HCT116 (cell line): ENCODE data around the gene ADAM19.

Source experiments
- JUND ChIP-seq: IDR thresholded peaks from 2 replicates; pipeline ENCODE4 v1.6.1; 2012
- POLR2A ChIP-seq: IDR thresholded peaks from 2 replicates; pipeline ENCODE4 v1.7.0; 2011; ENCODE audit warnings: borderline replicate concordance; ENCODE audit not compliant: insufficient read depth, insufficient read length; ENCODE audit errors: extremely low read depth
- POLR2AphosphoS5 ChIP-seq: IDR thresholded peaks from 2 replicates; pipeline ENCODE4 v1.6.1; 2011; ENCODE audit warnings: mild to moderate bottlenecking, low read depth, low read length, moderate library complexity
- TF ChIP-seq, protein P1 (sequence below), 3 experiments: fragments of 200-600 bp in 1 of 3; sonication (generic) in 1 of 3; IDR thresholded peaks in 2 of 3; conservative IDR thresholded peaks in 1 of 3; 2 replicates each; pipeline ENCODE4 v1.5.1; 2012 to 2017; ENCODE audit warnings: low read depth in 2 of 3, low read length in 2 of 3, antibody characterized with exemption in 1 of 3, borderline replicate concordance in 1 of 3, control low read depth in 1 of 3, mild to moderate bottlenecking in 1 of 3, mixed read lengths in 1 of 3, mixed run types in 1 of 3, moderate library complexity in 1 of 3; ENCODE audit not compliant: insufficient read depth in 1 of 3
- TF ChIP-seq, protein P2 (sequence below): IDR thresholded peaks from 2 replicates; pipeline ENCODE4 v1.6.1; 2012

- TF ChIP-seq POLR2AphosphoS5 (no peak), JUND (no peak), POLR2A (no peak)
- TF ChIP-seq, protein P1, sequence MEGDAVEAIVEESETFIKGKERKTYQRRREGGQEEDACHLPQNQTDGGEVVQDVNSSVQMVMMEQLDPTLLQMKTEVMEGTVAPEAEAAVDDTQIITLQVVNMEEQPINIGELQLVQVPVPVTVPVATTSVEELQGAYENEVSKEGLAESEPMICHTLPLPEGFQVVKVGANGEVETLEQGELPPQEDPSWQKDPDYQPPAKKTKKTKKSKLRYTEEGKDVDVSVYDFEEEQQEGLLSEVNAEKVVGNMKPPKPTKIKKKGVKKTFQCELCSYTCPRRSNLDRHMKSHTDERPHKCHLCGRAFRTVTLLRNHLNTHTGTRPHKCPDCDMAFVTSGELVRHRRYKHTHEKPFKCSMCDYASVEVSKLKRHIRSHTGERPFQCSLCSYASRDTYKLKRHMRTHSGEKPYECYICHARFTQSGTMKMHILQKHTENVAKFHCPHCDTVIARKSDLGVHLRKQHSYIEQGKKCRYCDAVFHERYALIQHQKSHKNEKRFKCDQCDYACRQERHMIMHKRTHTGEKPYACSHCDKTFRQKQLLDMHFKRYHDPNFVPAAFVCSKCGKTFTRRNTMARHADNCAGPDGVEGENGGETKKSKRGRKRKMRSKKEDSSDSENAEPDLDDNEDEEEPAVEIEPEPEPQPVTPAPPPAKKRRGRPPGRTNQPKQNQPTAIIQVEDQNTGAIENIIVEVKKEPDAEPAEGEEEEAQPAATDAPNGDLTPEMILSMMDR (IDR thresholded peaks at IDR 0.05 in 2 of 3, conservative IDR thresholded peaks at IDR 0.05 in 1 of 3; ENCODE audit: borderline replicate concordance in 1 of 3, insufficient read depth in 1 of 3, low read depth in 2 of 3, low read length in 2 of 3): no peak
- TF ChIP-seq, protein P2, sequence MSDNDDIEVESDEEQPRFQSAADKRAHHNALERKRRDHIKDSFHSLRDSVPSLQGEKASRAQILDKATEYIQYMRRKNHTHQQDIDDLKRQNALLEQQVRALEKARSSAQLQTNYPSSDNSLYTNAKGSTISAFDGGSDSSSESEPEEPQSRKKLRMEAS: no peak
Observed at GRCh38 chr5:157533011-157533481, 42.5 kb downstream of the ADAM19 start.
